DND-41 (cell line): ENCODE results near the gene SNX27.

Experiments
- ATAC-seq: fragments of 200-7000 bp; cut with Tn5 transposase; 3 replicates; pipeline ENCODE4 v1.9.1; 2021; ENCODE audit warnings: low read depth; ENCODE audit not compliant: insufficient read depth
- DNase-seq: peaks from one replicate; pipeline ENCODE4 v3.0.0-alpha.2; 2020
- H2AFZ ChIP-seq: 2 replicates; pipeline ENCODE4 v1.6.0; 2012; ENCODE audit warnings: low read depth, low read length
- H3K27ac ChIP-seq: 2 replicates; pipeline ENCODE4 v1.5.1; 2012; ENCODE audit warnings: low read length, inconsistent platforms
- H3K27me3 ChIP-seq: fragments of 200-600 bp; sonication (generic); 2 replicates; pipeline ENCODE4 v1.6.0; 2012; ENCODE audit warnings: low read length, mild to moderate bottlenecking, inconsistent platforms; ENCODE audit not compliant: insufficient read depth, poor library complexity
- H3K36me3 ChIP-seq: 2 replicates; pipeline ENCODE4 v1.5.1; 2012; ENCODE audit warnings: low read length, inconsistent platforms; ENCODE audit not compliant: insufficient read depth
- H3K4me1 ChIP-seq: 2 replicates; pipeline ENCODE4 v1.5.1; 2012; ENCODE audit warnings: mild to moderate bottlenecking, low read length; ENCODE audit not compliant: insufficient read depth
- H3K4me2 ChIP-seq: 2 replicates; pipeline ENCODE4 v1.6.0; 2012; ENCODE audit warnings: mild to moderate bottlenecking, moderate library complexity, low read length, inconsistent platforms; ENCODE audit not compliant: insufficient read depth
- H3K4me3 ChIP-seq, 2 experiments: fragments of 200-600 bp in 1 of 2; shearing (Covaris generic) in 1 of 2; 2 replicates each; pipeline ENCODE4 v1.5.1; 2012 to 2016; ENCODE audit warnings: inconsistent platforms in 2 of 2, low read length in 2 of 2, mild to moderate bottlenecking in 2 of 2, low read depth in 1 of 2, moderate library complexity in 1 of 2
- H3K79me2 ChIP-seq: 2 replicates; pipeline ENCODE4 v1.6.0; 2012; ENCODE audit warnings: low read length, inconsistent platforms; ENCODE audit not compliant: insufficient read depth
- H3K9ac ChIP-seq: 2 replicates; pipeline ENCODE4 v1.6.0; 2012; ENCODE audit warnings: low read depth, mild to moderate bottlenecking, inconsistent platforms, low read length, moderate library complexity
- H3K9me3 ChIP-seq: 2 replicates; pipeline ENCODE4 v1.5.1; 2012; ENCODE audit warnings: low read length, moderate library complexity, mild to moderate bottlenecking, inconsistent platforms; ENCODE audit not compliant: insufficient read depth, severe bottlenecking
- H4K20me1 ChIP-seq: 2 replicates; pipeline ENCODE4 v1.6.0; 2012; ENCODE audit warnings: low read length; ENCODE audit not compliant: insufficient read depth
- CTCF ChIP-seq: IDR thresholded peaks from 2 replicates; pipeline ENCODE4 v1.5.1; 2012; ENCODE audit warnings: borderline replicate concordance, low read length, moderate library complexity, mild to moderate bottlenecking; ENCODE audit not compliant: poor library complexity, severe bottlenecking; ENCODE audit errors: extremely low read depth
- EZH2 ChIP-seq: IDR thresholded peaks from 3 replicates; pipeline ENCODE4 v1.6.1; 2012; ENCODE audit warnings: borderline replicate concordance, low read depth, mild to moderate bottlenecking, moderate library complexity, low read length, inconsistent platforms; ENCODE audit not compliant: severe bottlenecking

SNX27 gene

GRCh38 chr1:151703813-151704212 lies 92.0 kb downstream of the SNX27 start:
- no peaks in the 10 kb centered on the region for H3K27me3 ChIP-seq
- H4K20me1 ChIP-seq, result 0 out of 2 replicates have a peak, but pooled peaks cover 3% of the 10 kb centered on the region
- H3K4me2 ChIP-seq, result no peak overlapping the region
- H3K27ac ChIP-seq, result no peak overlapping the region
- DNase-seq (no peak), ATAC-seq (no peak)
- H3K9ac ChIP-seq, result no peak overlapping the region
- no peaks in the 10 kb centered on the region for H3K9me3 ChIP-seq
- H3K79me2 ChIP-seq, result no peaks in the 10 kb centered on the region
- peaks cover 10% of the 10 kb centered on the region; the same call in 1 of the 2 replicates for H3K4me1 ChIP-seq
- peaks cover 23% of the 10 kb centered on the region for H3K36me3 ChIP-seq
- H3K4me3 ChIP-seq, result no peak overlapping the region
- TF ChIP-seq EZH2, result no peak
- TF ChIP-seq CTCF, result no peak
- no peak overlapping the region for H2AFZ ChIP-seq

DNA sequence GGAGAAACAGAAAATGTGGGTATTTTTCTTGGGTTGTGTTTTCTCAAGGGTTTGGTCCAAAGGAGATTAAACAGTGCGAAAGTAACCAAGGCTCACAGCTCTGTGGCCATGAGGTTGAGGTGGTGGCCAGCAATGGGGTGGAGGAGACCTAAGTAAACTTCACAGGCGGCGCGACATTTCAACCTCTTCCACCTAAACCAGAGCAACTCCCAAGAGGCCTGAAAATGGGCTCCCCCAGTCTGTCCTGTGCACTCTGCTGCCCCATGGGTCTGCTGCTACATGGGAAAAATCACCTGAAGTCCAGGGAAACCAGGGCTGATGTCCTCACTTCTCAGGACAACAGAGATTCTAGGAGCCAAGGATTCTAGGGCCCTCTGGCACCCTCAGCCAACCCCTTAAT lies 92.4 kb downstream of the SNX27 start:
- 0 out of 2 replicates have a peak, but pooled peaks cover 3% of the 10 kb centered on the region for H4K20me1 ChIP-seq
- no peak overlapping the region for H3K9ac ChIP-seq
- ATAC-seq (no peak), DNase-seq (no peak)
- H3K27ac ChIP-seq, result no peak overlapping the region
- H3K4me3 ChIP-seq, result no peak overlapping the region
- no peaks in the 10 kb centered on the region for H3K27me3 ChIP-seq
- no peaks in the 10 kb centered on the region for H3K9me3 ChIP-seq
- H3K36me3 ChIP-seq, result peaks cover 19% of the 10 kb centered on the region
- H3K4me2 ChIP-seq, result no peak overlapping the region
- H3K4me1 ChIP-seq, result peaks cover 10% of the 10 kb centered on the region; the same call in 1 of the 2 replicates
- no peak overlapping the region for H2AFZ ChIP-seq
- TF ChIP-seq EZH2 (no peak), CTCF (no peak)
- no peaks in the 10 kb centered on the region for H3K79me2 ChIP-seq

GRCh38 chr1:151705146-151705545 lies 93.3 kb downstream of the SNX27 start:
- DNase-seq (no peak), ATAC-seq (no peak)
- H2AFZ ChIP-seq, result no peak overlapping the region
- no peak overlapping the region for H3K27ac ChIP-seq
- H3K4me3 ChIP-seq, result no peak overlapping the region
- no peaks in the 10 kb centered on the region for H3K9me3 ChIP-seq
- peaks cover 12% of the 10 kb centered on the region for H3K36me3 ChIP-seq
- TF ChIP-seq CTCF (no peak), EZH2 (no peak)
- H3K4me1 ChIP-seq, result peaks cover 10% of the 10 kb centered on the region; the same call in 1 of the 2 replicates
- H3K27me3 ChIP-seq, result no peaks in the 10 kb centered on the region
- H4K20me1 ChIP-seq, result 0 out of 2 replicates have a peak, but pooled peaks cover 3% of the 10 kb centered on the region
- H3K79me2 ChIP-seq, result no peaks in the 10 kb centered on the region
- no peak overlapping the region for H3K4me2 ChIP-seq
- H3K9ac ChIP-seq, result no peak overlapping the region
